Measurements from ENCODE around the gene EPHB2.

DNA sequence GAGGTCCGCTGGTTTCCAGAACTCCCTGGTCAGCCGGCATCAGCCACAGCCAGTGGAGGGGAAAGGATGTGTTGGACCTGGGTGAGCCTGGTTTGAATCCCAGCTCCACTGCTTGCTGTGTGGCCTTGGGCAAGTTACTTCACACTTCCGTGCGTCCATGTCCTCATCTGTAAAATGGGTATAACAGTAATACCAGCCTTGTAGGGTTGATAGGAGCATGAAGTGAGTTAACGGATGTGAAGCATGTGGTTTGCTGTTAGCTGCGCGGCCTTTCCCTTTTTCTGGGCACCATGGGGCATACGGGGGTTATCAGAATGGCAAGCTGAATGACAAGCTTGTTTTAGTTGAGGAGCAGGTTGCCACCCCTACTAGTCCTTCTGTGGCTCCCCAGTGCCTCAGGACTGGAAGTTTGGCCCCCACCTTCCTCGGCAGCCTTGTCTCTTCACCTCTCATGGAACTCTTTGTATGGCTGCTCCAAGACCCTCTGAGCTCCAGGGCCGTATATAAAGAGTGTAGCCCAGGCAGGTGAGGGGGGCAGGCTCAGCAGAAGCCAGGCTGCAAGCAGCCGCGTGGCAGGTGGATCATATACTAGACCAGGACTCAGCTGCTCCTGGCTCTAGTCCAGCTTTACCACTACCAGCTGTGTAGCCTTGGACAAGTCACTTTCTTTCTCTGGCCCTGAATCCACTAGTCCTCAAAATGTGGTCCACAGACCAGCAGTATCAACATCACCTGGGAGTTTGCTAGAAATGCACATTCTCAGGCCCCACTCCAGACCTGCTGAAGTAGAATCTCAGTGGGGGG is 166.7 kb downstream of the EPHB2 start:
- TF ChIP-seq, protein P1, sequence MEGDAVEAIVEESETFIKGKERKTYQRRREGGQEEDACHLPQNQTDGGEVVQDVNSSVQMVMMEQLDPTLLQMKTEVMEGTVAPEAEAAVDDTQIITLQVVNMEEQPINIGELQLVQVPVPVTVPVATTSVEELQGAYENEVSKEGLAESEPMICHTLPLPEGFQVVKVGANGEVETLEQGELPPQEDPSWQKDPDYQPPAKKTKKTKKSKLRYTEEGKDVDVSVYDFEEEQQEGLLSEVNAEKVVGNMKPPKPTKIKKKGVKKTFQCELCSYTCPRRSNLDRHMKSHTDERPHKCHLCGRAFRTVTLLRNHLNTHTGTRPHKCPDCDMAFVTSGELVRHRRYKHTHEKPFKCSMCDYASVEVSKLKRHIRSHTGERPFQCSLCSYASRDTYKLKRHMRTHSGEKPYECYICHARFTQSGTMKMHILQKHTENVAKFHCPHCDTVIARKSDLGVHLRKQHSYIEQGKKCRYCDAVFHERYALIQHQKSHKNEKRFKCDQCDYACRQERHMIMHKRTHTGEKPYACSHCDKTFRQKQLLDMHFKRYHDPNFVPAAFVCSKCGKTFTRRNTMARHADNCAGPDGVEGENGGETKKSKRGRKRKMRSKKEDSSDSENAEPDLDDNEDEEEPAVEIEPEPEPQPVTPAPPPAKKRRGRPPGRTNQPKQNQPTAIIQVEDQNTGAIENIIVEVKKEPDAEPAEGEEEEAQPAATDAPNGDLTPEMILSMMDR (CRISPR knock-in tag; IDR thresholded peaks at IDR 0.05): no peak
- TF ChIP-seq, protein P2, sequence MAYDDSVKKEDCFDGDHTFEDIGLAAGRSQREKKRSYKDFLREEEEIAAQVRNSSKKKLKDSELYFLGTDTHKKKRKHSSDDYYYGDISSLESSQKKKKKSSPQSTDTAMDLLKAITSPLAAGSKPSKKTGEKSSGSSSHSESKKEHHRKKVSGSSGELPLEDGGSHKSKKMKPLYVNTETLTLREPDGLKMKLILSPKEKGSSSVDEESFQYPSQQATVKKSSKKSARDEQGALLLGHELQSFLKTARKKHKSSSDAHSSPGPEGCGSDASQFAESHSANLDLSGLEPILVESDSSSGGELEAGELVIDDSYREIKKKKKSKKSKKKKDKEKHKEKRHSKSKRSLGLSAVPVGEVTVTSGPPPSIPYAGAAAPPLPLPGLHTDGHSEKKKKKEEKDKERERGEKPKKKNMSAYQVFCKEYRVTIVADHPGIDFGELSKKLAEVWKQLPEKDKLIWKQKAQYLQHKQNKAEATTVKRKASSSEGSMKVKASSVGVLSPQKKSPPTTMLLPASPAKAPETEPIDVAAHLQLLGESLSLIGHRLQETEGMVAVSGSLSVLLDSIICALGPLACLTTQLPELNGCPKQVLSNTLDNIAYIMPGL (CRISPR knock-in tag; IDR thresholded peaks at IDR 0.05; ENCODE audit: borderline replicate concordance in 1 of 2, low read depth in 1 of 2): no peak
- TF ChIP-seq, protein P3, sequence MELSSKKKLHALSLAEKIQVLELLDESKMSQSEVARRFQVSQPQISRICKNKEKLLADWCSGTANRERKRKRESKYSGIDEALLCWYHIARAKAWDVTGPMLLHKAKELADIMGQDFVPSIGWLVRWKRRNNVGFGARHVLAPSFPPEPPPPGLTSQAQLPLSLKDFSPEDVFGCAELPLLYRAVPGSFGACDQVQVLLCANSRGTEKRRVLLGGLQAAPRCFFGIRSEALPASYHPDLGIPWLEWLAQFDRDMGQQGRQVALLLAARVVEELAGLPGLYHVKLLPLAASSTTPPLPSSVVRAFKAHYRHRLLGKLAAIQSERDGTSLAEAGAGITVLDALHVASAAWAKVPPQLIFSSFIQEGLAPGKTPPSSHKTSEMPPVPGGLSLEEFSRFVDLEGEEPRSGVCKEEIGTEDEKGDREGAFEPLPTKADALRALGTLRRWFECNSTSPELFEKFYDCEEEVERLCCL (CRISPR knock-in tag; IDR thresholded peaks at IDR 0.05; ENCODE audit: borderline replicate concordance): no peak
- TF ChIP-seq SIN3A (IDR thresholded peaks at IDR 0.05; ENCODE audit: borderline replicate concordance, low read depth, low read length): no peak
- no peak for TF ChIP-seq ETV6 (CRISPR knock-in tag; conservative IDR thresholded peaks at IDR 0.05)
- TF ChIP-seq, protein P4, sequence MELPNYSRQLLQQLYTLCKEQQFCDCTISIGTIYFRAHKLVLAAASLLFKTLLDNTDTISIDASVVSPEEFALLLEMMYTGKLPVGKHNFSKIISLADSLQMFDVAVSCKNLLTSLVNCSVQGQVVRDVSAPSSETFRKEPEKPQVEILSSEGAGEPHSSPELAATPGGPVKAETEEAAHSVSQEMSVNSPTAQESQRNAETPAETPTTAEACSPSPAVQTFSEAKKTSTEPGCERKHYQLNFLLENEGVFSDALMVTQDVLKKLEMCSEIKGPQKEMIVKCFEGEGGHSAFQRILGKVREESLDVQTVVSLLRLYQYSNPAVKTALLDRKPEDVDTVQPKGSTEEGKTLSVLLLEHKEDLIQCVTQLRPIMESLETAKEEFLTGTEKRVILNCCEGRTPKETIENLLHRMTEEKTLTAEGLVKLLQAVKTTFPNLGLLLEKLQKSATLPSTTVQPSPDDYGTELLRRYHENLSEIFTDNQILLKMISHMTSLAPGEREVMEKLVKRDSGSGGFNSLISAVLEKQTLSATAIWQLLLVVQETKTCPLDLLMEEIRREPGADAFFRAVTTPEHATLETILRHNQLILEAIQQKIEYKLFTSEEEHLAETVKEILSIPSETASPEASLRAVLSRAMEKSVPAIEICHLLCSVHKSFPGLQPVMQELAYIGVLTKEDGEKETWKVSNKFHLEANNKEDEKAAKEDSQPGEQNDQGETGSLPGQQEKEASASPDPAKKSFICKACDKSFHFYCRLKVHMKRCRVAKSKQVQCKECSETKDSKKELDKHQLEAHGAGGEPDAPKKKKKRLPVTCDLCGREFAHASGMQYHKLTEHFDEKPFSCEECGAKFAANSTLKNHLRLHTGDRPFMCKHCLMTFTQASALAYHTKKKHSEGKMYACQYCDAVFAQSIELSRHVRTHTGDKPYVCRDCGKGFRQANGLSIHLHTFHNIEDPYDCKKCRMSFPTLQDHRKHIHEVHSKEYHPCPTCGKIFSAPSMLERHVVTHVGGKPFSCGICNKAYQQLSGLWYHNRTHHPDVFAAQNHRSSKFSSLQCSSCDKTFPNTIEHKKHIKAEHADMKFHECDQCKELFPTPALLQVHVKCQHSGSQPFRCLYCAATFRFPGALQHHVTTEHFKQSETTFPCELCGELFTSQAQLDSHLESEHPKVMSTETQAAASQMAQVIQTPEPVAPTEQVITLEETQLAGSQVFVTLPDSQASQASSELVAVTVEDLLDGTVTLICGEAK (IDR thresholded peaks at IDR 0.05): no peak
- TF ChIP-seq, protein P4 (CRISPR knock-in tag; IDR thresholded peaks at IDR 0.05): no peak
- no peak for TF ChIP-seq ZC3H4 (CRISPR knock-in tag; IDR thresholded peaks at IDR 0.05; ENCODE audit: borderline replicate concordance)
- TF ChIP-seq PHF8 (CRISPR knock-in tag; IDR thresholded peaks at IDR 0.05): no peak
- TF ChIP-seq ETV5 (CRISPR knock-in tag; IDR thresholded peaks at IDR 0.05; ENCODE audit: borderline replicate concordance): no peak
- no peak for TF ChIP-seq POLR2A (IDR thresholded peaks at IDR 0.05; ENCODE audit: insufficient read depth in 1 of 2, low read depth in 2 of 2, low read length in 2 of 2)

Data from HepG2 (cell line).